ENCODE data around the gene STPG1.

- TF ChIP-seq CTCF (IDR thresholded peaks at IDR 0.05): no peak
- no peak for TF ChIP-seq POLR2A (IDR thresholded peaks at IDR 0.05)
These were observed 85.7 kb downstream of the STPG1 start for GRCh38 chr1:24327891-24328290.
